IMR-90 (cell line): Measurements from ENCODE around the gene MCM3AP. TPM values are rescaled to one million over a fixed set of nuclear protein-coding genes. Genes with fewer than 3 reads are reported as not detected.

ENCODE experiments used
- ATAC-seq: fragments of 200-7000 bp; cut with Tn5 transposase; 2 replicates; pipeline ENCODE4 v1.9.1; 2020; ENCODE audit warnings: low read depth, mild to moderate bottlenecking, moderate library complexity
- BruUV-seq: library from RNA; stranded (reverse); fragments of 400-500 nt; replicated peaks from 2 replicates; lab custom pipeline; 2021; lab: Mats Ljungman, UMichigan
- CTCF ChIA-PET: fragments of 300-600 bp; formaldehyde crosslinking; extraction: SDS; loops from one replicate; lab custom pipeline; 2021; ENCODE audit warnings: antibody characterized with exemption; lab: Yijun Ruan, JAX
- POLR2A ChIA-PET: fragments of 300-600 bp; sonication (Branson Sonifier 250); formaldehyde crosslinking; loops from one replicate; lab custom pipeline; 2022; ENCODE audit warnings: antibody characterized with exemption; ENCODE audit not compliant: unreplicated experiment; lab: Charles Lee
- DNase-seq: peaks from one replicate; pipeline ENCODE4 v3.0.0; 2013
- H2AFZ ChIP-seq: replicated peaks from 2 replicates; pipeline ENCODE3; 2013; ENCODE audit warnings: low read length, mild to moderate bottlenecking; ENCODE audit not compliant: poor library complexity
- H2AK5ac ChIP-seq: 2 replicates; pipeline ENCODE4 v1.6.1; 2013; ENCODE audit warnings: low read depth, low read length, inconsistent platforms
- H2AK9ac ChIP-seq: replicated peaks from 2 replicates; pipeline ENCODE3; 2013; ENCODE audit warnings: mild to moderate bottlenecking, low read depth, low read length, moderate library complexity; ENCODE audit not compliant: poor library complexity
- H2BK120ac ChIP-seq: 2 replicates; pipeline ENCODE4 v1.6.1; 2013; ENCODE audit warnings: low read depth, low read length, inconsistent platforms
- H2BK15ac ChIP-seq: 3 replicates; pipeline ENCODE4 v1.6.1; 2013; ENCODE audit warnings: low read depth, low read length, inconsistent platforms
- H2BK20ac ChIP-seq: 2 replicates; pipeline ENCODE4 v1.6.1; 2013; ENCODE audit warnings: low read depth, mild to moderate bottlenecking, inconsistent platforms, low read length, moderate library complexity
- H2BK5ac ChIP-seq: 2 replicates; pipeline ENCODE4 v1.6.1; 2013; ENCODE audit warnings: mild to moderate bottlenecking, low read depth, low read length, inconsistent platforms; ENCODE audit not compliant: poor library complexity, severe bottlenecking
- H3K14ac ChIP-seq: replicated peaks from 2 replicates; pipeline ENCODE4 v1.6.1; 2013; ENCODE audit warnings: low read depth, low read length, inconsistent platforms
- H3K18ac ChIP-seq: 2 replicates; pipeline ENCODE4 v1.6.1; 2013; ENCODE audit warnings: low read depth, low read length, control low read depth
- H3K23ac ChIP-seq: 2 replicates; pipeline ENCODE4 v1.6.1; 2013; ENCODE audit warnings: low read depth, low read length, inconsistent platforms
- H3K27ac ChIP-seq: 2 replicates; pipeline ENCODE4 v1.5.1; 2013; ENCODE audit warnings: mild to moderate bottlenecking, control low read depth, low read length; ENCODE audit not compliant: insufficient read depth
- H3K27me3 ChIP-seq: 2 replicates; pipeline ENCODE4 v1.6.1; 2013; ENCODE audit warnings: low read length; ENCODE audit not compliant: control insufficient read depth, insufficient read depth
- H3K36me3 ChIP-seq: 2 replicates; pipeline ENCODE4 v1.6.1; 2013; ENCODE audit warnings: low read length, mixed read lengths; ENCODE audit not compliant: control insufficient read depth, insufficient read depth
- H3K4ac ChIP-seq: 2 replicates; pipeline ENCODE4 v1.6.1; 2013; ENCODE audit warnings: low read depth, low read length, inconsistent platforms
- H3K4me1 ChIP-seq: 2 replicates; pipeline ENCODE4 v1.6.1; 2013; ENCODE audit warnings: low read length, mixed read lengths; ENCODE audit not compliant: control insufficient read depth, insufficient read depth
- H3K4me2 ChIP-seq: 2 replicates; pipeline ENCODE4 v1.6.1; 2013; ENCODE audit warnings: low read depth, mild to moderate bottlenecking, control low read depth, low read length, moderate library complexity
- H3K4me3 ChIP-seq: 2 replicates; pipeline ENCODE4 v1.5.1; 2013; ENCODE audit warnings: low read depth, mild to moderate bottlenecking, control low read depth, low read length, moderate library complexity; ENCODE audit not compliant: insufficient read depth
- H3K56ac ChIP-seq: 2 replicates; pipeline ENCODE4 v1.6.1; 2013; ENCODE audit warnings: low read length, inconsistent platforms; ENCODE audit not compliant: insufficient read depth; ENCODE audit errors: extremely low read depth
- H3K79me1 ChIP-seq, 2 experiments: 2 replicates each; pipeline ENCODE4 v1.6.1; 2013; ENCODE audit warnings: low read length in 2 of 2, inconsistent platforms in 1 of 2, low read depth in 1 of 2
- H3K9ac ChIP-seq: 2 replicates; pipeline ENCODE4 v1.6.1; 2013; ENCODE audit warnings: low read depth, low read length, control low read depth
- H3K9me1 ChIP-seq: 2 replicates; pipeline ENCODE4 v1.6.1; 2013; ENCODE audit warnings: low read length, inconsistent platforms; ENCODE audit not compliant: insufficient read depth
- H3K9me3 ChIP-seq: 2 replicates; pipeline ENCODE4 v1.6.1; 2013; ENCODE audit warnings: low read length; ENCODE audit not compliant: control insufficient read depth, insufficient read depth
- H4K20me1 ChIP-seq: 2 replicates; pipeline ENCODE4 v1.6.1; 2013; ENCODE audit warnings: low read length, inconsistent platforms; ENCODE audit not compliant: insufficient read depth
- H4K5ac ChIP-seq: 2 replicates; pipeline ENCODE4 v1.6.1; 2013; ENCODE audit warnings: mild to moderate bottlenecking, low read depth, low read length, control low read depth
- H4K8ac ChIP-seq, 2 experiments: 2 replicates each; pipeline ENCODE4 v1.6.1; 2013; ENCODE audit warnings: low read depth in 2 of 2, low read length in 2 of 2, control low read depth in 1 of 2, inconsistent platforms in 1 of 2
- H4K91ac ChIP-seq: 2 replicates; pipeline ENCODE4 v1.6.1; 2013; ENCODE audit warnings: low read depth, low read length, inconsistent platforms; ENCODE audit not compliant: insufficient read depth
- BHLHE40 ChIP-seq: fragments of 150-350 bp; IDR thresholded peaks from 2 replicates; pipeline ENCODE4 v1.6.1; 2016; ENCODE audit warnings: mild to moderate bottlenecking, low read depth, low read length
- CEBPB ChIP-seq: IDR thresholded peaks from 2 replicates; pipeline ENCODE4 v1.6.1; 2012; ENCODE audit warnings: low read depth, low read length, improper control_type of control experiment
- ELK1 ChIP-seq: fragments of 150-350 bp; IDR thresholded peaks from 2 replicates; pipeline ENCODE4 v1.6.1; 2016; ENCODE audit warnings: low read depth, mild to moderate bottlenecking, low read length, moderate library complexity, borderline replicate concordance
- FOS ChIP-seq: fragments of 150-350 bp; IDR thresholded peaks from 2 replicates; pipeline ENCODE4 v1.6.1; 2016; ENCODE audit warnings: low read depth, low read length
- MAZ ChIP-seq: IDR thresholded peaks from 2 replicates; pipeline ENCODE4 v1.6.1; 2012; ENCODE audit warnings: low read depth, mild to moderate bottlenecking, low read length, improper control_type of control experiment, moderate library complexity, borderline replicate concordance
- MXI1 ChIP-seq: IDR thresholded peaks from 2 replicates; pipeline ENCODE4 v1.6.1; 2012; ENCODE audit warnings: low read depth, mild to moderate bottlenecking, low read length, moderate library complexity, borderline replicate concordance
- NFE2L2 ChIP-seq: fragments of 150-350 bp; IDR thresholded peaks from 2 replicates; pipeline ENCODE4 v1.6.1; 2016; ENCODE audit warnings: low read depth, mild to moderate bottlenecking, low read length
- POLR2A ChIP-seq: IDR thresholded peaks from 2 replicates; pipeline ENCODE4 v1.6.1; 2012; ENCODE audit warnings: mild to moderate bottlenecking, low read depth, low read length
- RAD21 ChIP-seq: IDR thresholded peaks from 2 replicates; pipeline ENCODE4 v1.6.1; 2012; ENCODE audit warnings: low read length, improper control_type of control experiment
- RFX5 ChIP-seq: IDR thresholded peaks from 2 replicates; pipeline ENCODE4 v1.8.0; 2012; ENCODE audit warnings: low read depth, mild to moderate bottlenecking, low read length, moderate library complexity
- SMC3 ChIP-seq: fragments of 150-350 bp; IDR thresholded peaks from 2 replicates; pipeline ENCODE4 v1.6.1; 2016; ENCODE audit warnings: low read depth, mild to moderate bottlenecking, antibody characterized with exemption, low read length, moderate library complexity
- WGBS, 2 experiments: methylation state at CpG; one replicate each; pipeline versions ENCODE4 v1.1.5 to v1.1.7; 2013; ENCODE audit warnings: missing lambda C conversion rate in 2 of 2; ENCODE audit not compliant: insufficient read length in 1 of 2; ENCODE audit errors: extremely low coverage in 2 of 2; 5-methylcytosine and 5-hydroxymethylcytosine counted together
- dilution Hi-C: fragments of 300-500 bp; cut with HindIII; formaldehyde crosslinking; loops from one replicate; pipeline ENCODE4 v1.14.3; 2018; ENCODE audit warnings: low sequenced_read_pairs; ENCODE audit not compliant: unreplicated experiment
- in situ Hi-C: fragments of 300-500 bp; cut with MboI; formaldehyde crosslinking; loops from 3 replicates; pipeline ENCODE4 v1.14.3; 2019; ENCODE audit warnings: low sequenced_read_pairs, inconsistent platforms, mixed read lengths
- intact Hi-C: fragments of 100-400 bp; cut with micrococcal nuclease; formaldehyde crosslinking; loops from 2 replicates; pipeline ENCODE4 v1.10.0; 2022
- polyA plus RNA-seq, 3 experiments: library from polyadenylated mRNA; depleted of rRNA; stranded (reverse); fragments of >200 nt; gene quantifications; 2 replicates each; pipeline ENCODE4 v1.2.3, GENCODE V29; 2012; ENCODE audit warnings: low replicate concordance in 1 of 3
- total RNA-seq: library from RNA; depleted of rRNA; stranded (reverse); fragments of >200 nt; gene quantifications from 2 replicates; pipeline ENCODE4 v1.2.3, GENCODE V29; 2012

The MCM3AP gene
- total and polyA plus RNA-seq, 2 of the 4 experiments (the other 2 are of a cell fraction) = 46.5 to 63.1 TPM

- BruUV-seq = no TSS peak
- WGBS, 2 experiments = no CpG with 5 or more reads among the region's 7 CpGs
- intact Hi-C loops (no loop called here), dilution Hi-C loops (no loop called here), in situ Hi-C loops (no loop called here)
- H2BK5ac ChIP-seq = no peak overlapping the region
- H3K4ac ChIP-seq = no peak overlapping the region
- DNase-seq (no peak), ATAC-seq (no peak)
- ChIA-PET CTCF (no interaction called here), POLR2A (no interaction called here)
- H3K23ac ChIP-seq = no peak overlapping the region
- H3K14ac ChIP-seq = no peak overlapping the region
- no peak overlapping the region for H2AK5ac ChIP-seq
- H3K4me1 ChIP-seq = no peaks in the 10 kb centered on the region
- H2BK15ac ChIP-seq = no peak overlapping the region
- no peak overlapping the region for H4K5ac ChIP-seq
- H4K91ac ChIP-seq = no peak overlapping the region
- H3K9me1 ChIP-seq = 0 out of 2 replicates have a peak, but pooled peaks cover 4% of the 10 kb centered on the region
- H2BK120ac ChIP-seq = no peak overlapping the region
- H3K4me2 ChIP-seq = no peak overlapping the region
- H2AK9ac ChIP-seq = peak overlapping the region; percentile 50
- no peak overlapping the region for H3K56ac ChIP-seq
- no peak overlapping the region for H2BK20ac ChIP-seq
- no peak overlapping the region for H3K18ac ChIP-seq
- H3K79me1 ChIP-seq = no peaks in the 10 kb centered on the region; a peak in 1 of 4 replicates
- no peak overlapping the region for H3K4me3 ChIP-seq
- TF ChIP-seq MAZ (no peak), RFX5 (no peak), NFE2L2 (no peak), BHLHE40 (no peak), POLR2A (no peak), MXI1 (no peak), RAD21 (no peak), FOS (no peak), CEBPB (no peak), ELK1 (no peak), SMC3 (no peak)
- no peaks in the 10 kb centered on the region for H3K9me3 ChIP-seq
- no peak overlapping the region for H3K27ac ChIP-seq
- no peak overlapping the region for H3K9ac ChIP-seq
- no peaks in the 10 kb centered on the region for H3K27me3 ChIP-seq
- H2AFZ ChIP-seq = no peak overlapping the region
- no peak overlapping the region for H4K8ac ChIP-seq
- H4K20me1 ChIP-seq = peaks cover 12% of the 10 kb centered on the region; the same call in 1 of the 2 replicates
- peaks cover 52% of the 10 kb centered on the region for H3K36me3 ChIP-seq
Observed at GRCh38 chr21:46211376-46211775, 74.0 kb downstream of the MCM3AP start.
